CD1c-positive myeloid dendritic cell (primary cell): ENCODE data around the gene TBL1X.
A peak's percentile ranks its signal among the peaks of the same experiment; 100 is the strongest.
"Not testable (repeated sequence)": the region's sequence is repeated elsewhere in the genome, so short reads cannot be mapped to it uniquely, and the experiment has no call there.

Source experiments
- DNase-seq: peaks from one replicate; pipeline ENCODE4 v3.0.0-alpha.2; 2016; ENCODE audit errors: extremely low spot score

TBL1X gene

DNA sequence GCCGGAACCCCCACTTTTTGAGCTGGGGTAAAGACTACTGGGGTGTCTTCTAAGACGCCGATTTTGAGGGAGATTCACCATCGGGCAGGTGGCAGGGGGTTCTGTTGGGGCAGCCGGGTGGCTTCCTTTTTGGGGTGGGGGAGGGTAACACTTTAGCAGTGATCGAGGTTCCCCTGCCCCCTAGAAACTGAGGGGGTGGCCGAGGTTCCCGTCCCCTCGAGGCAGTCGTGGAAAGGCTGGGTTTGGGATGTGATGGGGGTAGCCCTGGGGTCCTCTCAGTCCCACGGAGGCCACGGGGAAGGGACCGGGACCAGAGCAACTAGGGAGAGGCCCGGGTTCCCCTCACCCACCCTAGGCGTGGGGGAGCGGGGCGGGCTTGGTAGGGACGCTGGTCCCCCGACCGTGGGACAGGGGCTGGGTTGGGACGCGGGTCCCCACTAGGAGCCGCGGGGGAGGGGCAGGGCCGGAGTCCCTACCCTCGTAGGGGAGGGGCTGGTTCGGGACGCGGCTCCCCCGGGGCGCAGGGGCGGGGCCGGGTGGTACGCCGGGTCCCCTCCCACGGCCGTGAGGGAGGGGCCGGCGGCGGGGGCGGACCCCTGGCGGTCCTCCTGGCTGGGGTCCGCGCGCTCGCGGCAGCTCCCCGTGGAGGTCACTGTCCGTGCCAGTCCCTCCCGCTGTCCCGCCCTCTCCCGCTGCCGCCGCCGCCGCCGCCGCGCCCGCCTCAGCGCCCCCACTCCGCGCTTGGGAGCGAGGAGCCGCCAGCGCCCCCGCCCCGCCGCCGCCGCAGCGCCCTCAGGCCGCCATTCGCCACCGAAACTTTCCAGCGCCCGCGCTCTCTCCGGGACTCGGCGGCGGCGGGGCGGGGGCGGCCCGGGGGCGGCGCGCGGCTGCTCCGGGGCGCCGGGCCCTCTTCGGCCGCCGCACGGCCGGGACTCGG lies at the start of gene TBL1X:
TBL1X (plus strand) TSS at position 624 of the 937 bp plus-strand sequence. CDS start 188,529 bp downstream, outside the sequence.
- DNase-seq: peak; percentile 49

DNA sequence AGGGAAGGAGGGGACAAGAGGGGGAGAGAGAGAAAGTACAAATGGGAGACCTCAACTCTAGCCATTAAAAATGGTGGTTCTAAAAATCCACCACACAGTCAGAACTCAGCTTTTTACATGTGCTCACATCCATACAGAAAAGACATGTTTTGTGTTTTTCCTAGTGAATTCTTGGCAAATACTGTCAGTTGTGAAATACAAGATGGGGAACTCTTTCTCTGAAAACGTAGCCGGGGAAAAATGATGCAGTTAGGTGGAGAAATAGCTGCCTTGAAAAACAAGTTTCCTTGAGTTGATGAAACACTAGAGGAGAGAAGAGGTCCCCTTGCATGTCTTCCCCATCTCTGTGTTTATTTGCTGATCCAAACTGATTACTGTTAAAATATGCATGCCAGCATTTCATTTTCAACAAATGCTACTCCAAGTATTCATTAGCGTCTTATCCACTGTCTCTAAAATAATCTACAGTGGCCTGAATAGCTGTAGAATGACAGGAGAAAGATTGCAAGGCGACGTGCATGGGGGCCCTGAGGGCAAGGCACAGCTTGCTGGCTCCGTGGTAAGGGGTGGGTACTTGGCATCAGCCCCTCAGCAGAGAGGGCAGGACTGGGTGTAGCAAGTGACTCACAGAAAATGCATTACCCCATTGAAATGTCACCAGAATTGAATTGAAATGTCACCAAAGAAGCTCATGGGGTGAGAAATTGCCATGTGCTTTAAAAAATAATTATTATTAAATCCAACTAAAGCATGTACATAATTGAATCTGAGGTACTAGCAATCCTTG lies 48.1 kb upstream of the TBL1X start:
- DNase-seq: no peak

DNA sequence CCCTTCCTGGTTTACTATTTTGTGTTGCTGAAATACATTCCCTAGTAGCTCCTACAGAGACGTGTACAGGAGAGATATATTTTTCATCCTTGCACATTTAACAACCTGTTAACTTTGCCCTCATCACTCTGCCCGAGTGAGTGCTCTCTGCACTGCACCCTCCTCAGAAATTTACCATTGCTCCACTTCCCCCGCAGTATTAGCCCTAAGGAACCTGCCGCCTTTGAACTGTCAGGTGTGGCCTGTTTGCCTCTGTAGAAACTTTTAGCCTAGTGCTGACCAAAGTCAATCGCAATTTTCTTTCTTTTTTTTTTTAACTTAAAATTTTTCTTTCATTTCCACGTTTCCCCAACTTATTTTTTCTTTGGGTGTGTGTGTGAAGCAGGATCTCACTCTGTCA lies 46.6 kb upstream of the TBL1X start:
- no peak for DNase-seq

DNA sequence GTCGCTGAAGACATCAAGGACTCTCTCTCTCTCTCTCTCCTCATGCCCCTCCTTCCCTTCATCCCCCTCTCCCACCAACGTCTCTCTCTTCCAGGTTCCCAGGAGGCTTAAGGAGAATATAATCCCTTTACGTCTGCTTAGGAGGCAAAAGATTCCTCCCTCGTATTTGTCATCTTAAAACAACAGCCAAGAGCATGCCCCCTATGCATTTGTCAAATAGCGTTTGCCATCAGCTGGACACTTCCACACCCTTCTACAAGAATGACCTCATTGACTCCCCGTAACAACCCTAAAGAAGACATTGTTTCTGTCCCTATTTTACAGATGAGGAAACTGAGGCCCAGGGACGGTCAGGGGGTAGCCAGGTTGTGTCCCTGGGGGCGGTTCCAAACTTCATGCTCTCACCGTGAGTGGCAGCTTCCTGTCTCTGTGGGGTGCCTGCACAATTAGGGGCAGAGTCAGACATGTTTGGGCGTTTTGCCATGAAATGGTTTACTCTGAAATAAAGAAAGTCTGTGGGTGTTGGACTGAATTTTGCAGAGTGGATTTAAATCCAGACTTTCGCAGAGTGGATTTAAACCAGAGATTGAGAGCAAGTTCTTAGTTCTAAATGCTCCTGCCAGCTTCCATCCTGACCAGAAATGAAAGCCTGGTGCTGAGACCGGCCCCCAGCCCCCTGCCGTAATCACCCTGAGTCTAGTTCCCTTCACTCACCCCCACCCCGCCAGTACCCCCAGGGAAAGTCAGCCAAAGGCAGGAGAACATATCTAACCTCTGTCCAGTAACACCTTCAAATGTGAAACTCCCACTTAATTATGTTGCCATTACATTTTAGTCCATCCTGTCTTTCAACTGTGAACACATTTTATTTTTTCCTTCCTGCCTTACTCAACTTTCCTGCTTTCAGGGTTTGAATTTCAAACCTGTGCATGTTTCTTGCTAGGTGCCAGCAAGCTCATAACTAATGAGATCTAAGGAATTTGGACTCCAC lies 44.3 kb upstream of the TBL1X start:
- no peak for DNase-seq

DNA sequence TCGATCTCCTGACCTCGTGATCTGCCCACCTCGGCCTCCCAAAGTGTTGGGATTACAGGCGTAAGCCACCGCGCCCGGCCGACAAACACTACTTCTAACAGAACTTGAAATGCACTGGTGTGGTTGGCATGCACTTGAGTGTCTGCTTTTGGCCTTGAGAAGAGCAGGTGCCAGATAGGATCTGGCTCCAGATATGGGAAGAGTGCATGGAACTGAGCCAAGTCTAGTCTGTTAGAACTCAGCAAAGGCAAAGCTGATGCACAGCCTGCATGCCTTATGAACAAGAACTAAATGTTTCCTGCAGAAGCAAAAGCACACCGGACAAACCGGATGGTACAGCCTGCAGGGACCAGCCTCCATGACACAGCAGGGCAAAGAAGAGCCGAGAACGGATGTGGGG lies 35.1 kb upstream of the TBL1X start:
- no peak for DNase-seq

DNA sequence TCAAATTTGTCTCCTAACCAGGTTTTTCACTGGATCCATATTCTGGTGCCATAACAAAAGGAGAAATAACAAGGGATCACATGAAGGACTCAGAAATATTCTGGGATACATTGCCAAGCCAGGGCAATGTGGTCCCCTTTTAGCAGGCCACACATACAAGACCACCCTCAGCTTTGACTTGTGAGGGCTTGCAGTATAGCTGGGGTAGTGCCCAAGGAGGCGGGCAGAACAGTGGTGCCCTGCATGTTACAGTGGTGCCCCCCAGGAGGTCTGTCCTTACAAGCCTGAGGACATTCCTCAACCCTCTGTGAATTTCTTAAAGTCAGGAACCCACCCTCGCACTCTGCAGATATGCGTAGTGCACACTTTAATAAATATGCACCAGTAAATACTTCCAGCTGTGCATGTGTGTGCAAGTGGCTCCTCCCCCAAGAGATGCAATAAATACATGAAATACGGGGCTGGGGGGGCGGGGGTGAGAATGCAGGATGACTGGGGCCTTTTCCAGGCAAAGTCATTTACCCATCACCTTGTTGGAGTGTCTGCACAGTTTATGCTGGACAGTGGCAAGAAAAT lies 34.4 kb upstream of the TBL1X start:
- no peak for DNase-seq

DNA sequence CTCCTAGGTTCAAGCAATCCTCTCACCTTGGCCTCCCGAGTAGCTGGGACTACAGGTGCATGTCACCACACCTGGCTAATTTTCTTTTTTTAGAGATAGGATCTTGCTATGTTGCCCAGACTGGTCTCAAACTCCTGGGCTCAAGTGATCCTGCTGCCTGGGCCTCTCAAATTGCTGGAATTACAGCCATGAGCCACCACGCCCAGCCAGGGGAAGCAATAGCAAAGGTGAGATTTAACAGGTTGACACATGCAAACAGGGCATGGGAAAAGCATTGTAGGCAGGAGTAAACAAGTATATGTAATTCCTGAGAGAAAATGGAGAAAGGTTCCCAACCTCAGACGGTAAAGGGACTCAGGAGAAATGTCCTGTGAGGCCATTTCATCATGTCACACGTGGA lies 33.6 kb upstream of the TBL1X start:
- DNase-seq: no peak

DNA sequence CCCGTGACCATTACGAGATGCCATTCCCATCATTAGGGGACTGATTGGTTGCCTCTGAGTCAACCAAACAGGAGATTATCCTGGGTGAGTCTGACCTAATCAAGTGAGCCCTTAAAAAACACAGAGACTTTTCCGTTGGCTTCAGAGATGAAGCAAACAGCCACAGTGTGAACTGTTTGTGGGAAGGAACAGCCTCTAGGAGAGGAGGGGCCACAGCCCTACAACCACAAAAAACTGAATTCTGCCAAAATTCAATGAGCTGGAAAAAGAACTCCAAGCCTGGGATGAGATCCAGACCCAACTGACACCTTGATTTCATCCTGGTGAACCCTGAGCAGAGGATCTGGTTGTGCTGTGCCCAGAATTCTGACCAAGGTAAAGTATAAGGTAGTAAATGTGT lies 31.3 kb upstream of the TBL1X start:
- no peak for DNase-seq

DNA sequence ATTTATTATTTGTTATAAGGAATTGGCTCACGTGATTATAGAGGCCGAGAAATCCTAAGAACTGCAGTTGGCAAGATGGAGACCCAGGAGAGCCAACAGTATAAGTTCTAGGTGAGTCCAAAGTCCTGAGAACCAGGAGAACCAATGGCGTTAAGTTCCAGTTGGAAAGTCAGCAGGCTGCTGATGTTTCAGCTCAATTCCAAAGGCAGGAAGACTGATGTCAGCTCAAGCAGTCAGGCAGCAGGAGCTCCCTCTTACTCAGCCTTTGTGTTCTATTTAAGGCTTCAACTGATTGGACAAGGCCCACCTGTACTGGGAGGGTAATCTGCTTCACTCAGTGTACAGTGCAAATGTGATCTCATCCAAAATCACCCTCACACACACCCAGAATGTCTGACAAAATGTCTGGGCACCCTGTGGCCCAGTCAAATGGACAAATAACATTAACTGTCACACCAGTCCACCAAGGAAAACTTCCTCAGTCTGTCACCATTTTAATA lies 30.8 kb upstream of the TBL1X start:
- no peak for DNase-seq

DNA sequence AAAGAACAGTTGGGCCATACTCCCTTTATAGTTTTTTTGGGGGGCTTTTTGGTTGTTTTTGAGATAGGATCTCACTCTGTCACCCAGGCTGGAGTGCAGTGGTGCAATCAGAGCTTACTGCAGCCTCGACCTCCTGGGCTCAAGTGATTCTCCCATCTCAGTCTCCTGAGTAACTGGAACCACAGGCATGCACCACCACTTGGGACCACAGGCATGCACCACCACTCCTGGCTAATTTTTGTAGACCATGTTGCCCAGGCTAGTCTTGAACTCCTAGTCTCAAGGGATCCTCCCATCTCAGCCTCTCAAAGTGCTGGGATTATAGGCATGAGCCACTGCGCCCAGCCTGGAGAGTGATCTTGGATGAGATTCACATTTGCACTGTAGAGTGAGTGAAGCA lies 29.8 kb upstream of the TBL1X start:
- not testable (repeated sequence) for DNase-seq

DNA sequence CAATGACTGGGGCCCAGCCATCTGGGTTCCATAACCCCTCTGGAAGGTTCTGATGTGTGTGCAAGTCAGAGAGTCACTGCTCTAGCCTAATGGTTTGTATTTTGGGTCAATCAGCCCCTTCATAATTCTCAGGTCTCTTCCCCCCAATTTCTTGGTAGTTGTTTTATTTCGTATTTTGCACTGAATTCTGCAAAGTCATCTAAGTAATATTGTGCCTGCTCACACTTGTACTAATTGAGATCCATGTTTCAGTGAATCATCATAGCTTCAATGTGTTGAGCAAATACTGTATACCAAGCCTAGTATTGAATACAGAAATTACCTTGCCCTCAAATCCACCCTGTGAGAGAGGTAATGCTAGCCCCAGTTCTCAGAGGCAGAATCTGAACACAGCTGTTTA lies 28.0 kb upstream of the TBL1X start:
- DNase-seq: no peak

DNA sequence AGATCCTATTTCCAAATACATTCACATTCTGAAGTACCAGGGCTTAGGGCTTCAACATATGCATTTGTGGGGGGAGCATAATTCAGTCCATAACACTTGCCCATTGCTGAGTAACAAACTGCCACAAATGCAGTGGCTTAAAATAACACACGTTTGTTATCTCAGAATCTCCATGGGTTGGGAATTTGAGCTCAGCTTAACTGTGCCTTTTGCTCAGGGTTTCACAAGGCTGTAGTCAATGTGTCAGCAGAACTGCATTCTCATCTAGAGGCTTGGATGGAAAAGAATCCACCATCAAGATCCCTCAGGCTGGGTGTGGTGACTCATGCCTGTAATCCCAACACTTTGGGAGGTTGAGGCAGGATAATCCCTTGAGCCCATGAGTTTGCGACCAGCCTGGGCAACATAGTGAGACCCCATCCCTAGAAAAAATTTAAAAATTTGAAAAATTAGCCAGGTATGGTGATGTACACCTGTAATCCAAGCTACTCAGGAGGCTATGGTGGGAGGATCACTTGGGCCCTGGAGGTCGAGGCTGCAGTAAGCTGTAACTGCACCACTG lies 25.8 kb upstream of the TBL1X start:
- DNase-seq: no peak

DNA sequence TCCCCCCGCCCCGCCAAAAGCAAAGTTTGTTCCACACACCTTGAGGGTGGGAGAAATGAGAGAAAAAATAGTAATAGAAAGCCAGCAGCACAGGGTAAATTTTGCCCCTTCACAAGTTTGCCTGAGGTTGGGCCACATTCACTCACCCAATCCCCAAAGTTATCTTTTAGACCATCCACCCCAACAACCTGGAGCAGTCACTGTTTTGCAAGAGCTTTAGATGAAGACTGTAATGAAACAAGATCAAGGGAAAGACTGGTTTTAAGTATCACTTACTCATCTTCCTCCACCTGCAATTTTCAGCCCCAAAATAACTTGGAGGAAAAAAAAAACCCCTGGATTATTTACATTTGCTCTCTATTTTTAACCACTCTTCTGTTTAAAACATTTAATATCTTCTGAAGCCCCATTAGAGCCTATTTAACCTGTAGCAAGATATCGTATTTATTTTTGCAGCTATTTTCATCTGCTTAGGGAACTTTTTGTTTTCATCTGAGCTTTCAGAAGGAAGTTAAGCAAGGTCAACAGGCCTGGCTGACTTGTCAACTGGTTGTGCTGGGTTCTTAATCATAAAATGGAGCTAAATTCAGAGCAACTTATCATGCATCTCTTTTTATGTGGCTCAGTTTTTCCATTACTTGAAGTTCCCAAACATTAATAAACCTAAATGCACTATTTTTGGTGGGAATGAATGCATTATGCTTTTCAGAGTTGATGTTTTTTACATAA lies 24.6 kb upstream of the TBL1X start:
- no peak for DNase-seq

DNA sequence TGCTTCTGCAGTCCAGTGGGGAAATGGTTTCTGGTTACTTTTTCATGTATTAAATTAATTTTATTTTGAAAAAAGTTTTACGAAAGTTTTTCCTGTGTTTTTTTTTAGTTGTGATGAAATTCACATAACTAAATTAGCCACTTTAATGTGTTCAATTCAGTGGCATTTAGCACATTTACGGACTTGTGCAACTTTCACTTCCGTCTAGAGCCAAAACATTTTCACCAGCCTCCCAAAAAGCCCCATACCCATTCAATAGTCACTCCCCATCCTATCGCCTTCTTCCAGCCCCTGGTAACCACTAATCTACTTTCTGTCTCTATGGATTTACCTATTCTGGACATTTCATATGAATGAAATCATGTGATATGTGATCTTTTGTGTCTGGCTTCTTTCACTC lies 22.8 kb upstream of the TBL1X start:
- peak; percentile 45 for DNase-seq

DNA sequence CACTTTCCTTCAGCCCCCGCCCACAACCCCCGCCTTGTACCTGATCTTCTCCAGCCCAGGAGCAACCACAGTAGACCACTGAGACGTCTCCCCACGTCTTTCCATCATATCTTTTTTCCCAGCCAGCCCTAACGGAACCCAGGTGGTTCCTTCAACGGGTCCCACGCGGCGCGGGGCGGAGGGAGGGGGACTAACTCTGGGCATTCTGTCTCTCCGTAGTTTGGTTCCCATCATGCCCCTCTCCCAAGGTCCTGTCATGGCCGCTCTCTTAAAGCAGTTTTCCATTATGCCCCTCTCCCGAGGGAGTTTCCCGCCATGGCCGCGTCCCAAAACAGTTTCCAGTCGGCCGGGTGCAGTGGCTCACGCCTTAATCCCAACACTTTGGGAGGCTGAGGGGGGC lies 21.5 kb upstream of the TBL1X start:
- no peak for DNase-seq

DNA sequence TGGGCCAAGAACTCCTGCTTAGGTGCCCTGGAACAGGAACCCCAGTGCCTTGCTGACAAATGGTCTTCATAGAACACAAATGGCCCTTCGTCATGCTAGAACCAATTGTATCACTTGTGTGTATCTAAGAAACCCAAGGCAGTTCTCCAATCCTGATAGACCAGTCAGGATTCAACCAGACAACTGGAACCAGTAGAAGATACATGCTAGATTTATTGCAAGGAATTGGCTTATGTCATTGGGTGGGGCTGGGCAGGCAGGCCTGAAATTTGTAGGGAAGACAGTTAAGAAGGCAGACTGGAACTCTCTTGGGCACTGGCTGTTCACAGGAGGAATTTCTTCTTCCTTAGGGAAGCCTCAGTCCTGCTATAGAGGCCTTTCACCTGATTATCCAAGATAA lies 17.0 kb upstream of the TBL1X start:
- DNase-seq: no peak

DNA sequence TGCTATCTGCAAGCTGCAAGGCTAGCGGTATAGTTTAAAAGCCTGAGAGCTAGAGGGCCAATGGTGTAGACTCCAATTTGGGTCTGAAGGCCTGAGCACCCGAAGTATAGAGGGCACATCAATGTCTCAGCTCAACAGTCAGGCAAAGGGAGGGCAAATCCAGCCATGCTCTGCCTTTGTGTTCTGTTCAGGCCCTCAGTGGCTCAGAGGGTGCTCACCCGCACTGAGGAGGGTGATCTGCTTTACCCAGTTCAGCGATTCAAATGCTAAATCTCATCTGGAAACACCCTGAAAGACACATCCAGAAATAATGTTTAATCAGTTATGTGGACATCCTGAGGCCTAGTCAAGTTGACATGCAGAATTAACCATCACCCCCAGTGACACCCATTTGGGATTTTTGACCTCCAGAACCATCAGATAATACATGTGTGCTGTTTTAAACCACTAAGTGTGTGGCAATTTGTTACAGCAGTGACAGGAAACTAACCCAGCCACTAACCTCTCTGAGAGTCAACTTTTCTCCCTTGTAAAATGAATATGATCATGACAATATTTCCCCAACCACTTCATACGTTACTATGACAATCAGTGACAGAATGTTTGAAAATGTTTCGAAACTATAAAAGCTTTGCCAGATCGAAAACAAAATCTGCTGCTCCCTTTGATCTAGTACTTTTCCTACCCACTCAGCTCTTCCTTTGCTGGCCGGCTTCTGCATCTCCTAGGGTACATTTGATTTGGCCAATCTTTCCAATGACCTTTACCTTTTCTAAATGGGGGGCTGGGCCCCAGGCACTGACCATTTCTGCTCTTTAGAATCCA lies 8.4 kb upstream of the TBL1X start:
- DNase-seq: peak; percentile 32

DNA sequence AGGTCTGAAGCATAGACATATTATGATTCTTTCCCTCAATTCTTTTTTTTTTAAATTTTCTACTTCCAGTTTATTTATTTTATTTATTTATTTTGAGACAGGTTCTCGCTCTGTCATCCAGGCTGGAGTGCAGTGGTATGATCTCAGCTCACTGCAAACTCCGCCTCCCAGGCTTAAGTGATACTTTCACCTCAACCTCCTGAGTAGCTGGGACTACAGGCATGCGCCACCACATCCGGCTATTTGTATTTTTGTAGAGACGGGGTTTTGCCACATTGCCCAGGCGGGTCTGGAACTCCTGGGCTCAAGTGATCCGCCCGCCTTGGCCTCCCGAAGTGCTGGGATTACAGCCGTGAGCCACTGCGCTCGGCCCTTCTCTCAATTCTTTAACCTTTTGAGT lies 6.8 kb upstream of the TBL1X start:
- not testable (repeated sequence) for DNase-seq

DNA sequence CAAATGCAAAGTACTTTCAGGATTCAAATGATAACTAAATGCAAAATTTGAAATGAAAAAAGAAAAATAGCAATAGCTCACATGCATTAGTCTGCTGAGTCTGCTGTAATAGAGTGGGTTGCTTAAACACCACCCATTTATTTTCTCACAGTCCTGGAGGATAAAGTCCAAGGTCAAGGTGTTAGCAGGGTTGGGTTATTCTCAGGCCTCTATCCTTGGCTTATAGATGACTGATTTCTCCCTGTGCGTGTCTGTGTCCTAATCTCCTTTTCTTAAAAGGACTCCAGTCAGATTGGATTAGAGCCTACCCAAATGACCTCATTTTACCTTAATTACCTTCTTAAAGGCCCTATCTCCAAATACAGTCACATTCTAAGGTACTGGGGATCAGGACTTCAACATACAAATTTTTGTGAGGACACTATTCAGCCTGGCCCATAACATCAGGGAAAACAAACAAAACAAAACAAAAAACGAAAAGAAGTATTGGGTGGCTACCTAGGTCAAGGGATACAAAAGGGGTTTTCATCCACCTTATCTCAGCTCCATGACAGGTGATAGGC lies 6.3 kb upstream of the TBL1X start:
- no peak for DNase-seq
